H9 (cell line): ENCODE measurements around the gene GTF3A. TPM values are rescaled to one million over a fixed set of nuclear protein-coding genes. Genes with fewer than 3 reads are reported as not detected.

Experiments used
- DNase-seq: peaks from one replicate; pipeline ENCODE4 v3.0.0-alpha.2; 2017
- H2AFZ ChIP-seq: one replicate; pipeline ENCODE4 v1.6.1; 2013; ENCODE audit warnings: mild to moderate bottlenecking, low read length, control low read depth, moderate library complexity
- H2AK5ac ChIP-seq: 2 replicates; pipeline ENCODE4 v1.6.1; 2013; ENCODE audit warnings: low read length, control low read depth, mixed read lengths; ENCODE audit not compliant: insufficient read length
- H2BK120ac ChIP-seq: one replicate; pipeline ENCODE4 v1.6.1; 2013; ENCODE audit warnings: low read depth, mild to moderate bottlenecking, low read length, control low read depth, inconsistent platforms; ENCODE audit not compliant: poor library complexity, severe bottlenecking
- H2BK12ac ChIP-seq: 2 replicates; pipeline ENCODE4 v1.6.1; 2013; ENCODE audit warnings: low read length, control low read depth, mixed read lengths, low read depth; ENCODE audit not compliant: insufficient read length
- H2BK15ac ChIP-seq: 2 replicates; pipeline ENCODE4 v1.6.1; 2013; ENCODE audit warnings: low read depth, low read length, control low read depth
- H2BK20ac ChIP-seq: one replicate; pipeline ENCODE4 v1.6.1; 2013; ENCODE audit warnings: low read depth, mild to moderate bottlenecking, low read length, control low read depth, inconsistent platforms; ENCODE audit not compliant: poor library complexity, severe bottlenecking
- H2BK5ac ChIP-seq: 2 replicates; pipeline ENCODE4 v1.6.1; 2013; ENCODE audit warnings: low read length, control low read depth, mixed read lengths; ENCODE audit not compliant: insufficient read length
- H3K14ac ChIP-seq: 2 replicates; pipeline ENCODE4 v1.6.1; 2013; ENCODE audit warnings: low read length, control low read depth; ENCODE audit not compliant: insufficient read depth
- H3K18ac ChIP-seq: 2 replicates; pipeline ENCODE4 v1.6.1; 2013; ENCODE audit warnings: low read depth, mild to moderate bottlenecking, mixed read lengths, low read length, control low read depth; ENCODE audit not compliant: insufficient read length
- H3K23ac ChIP-seq: 2 replicates; pipeline ENCODE4 v1.6.1; 2013; ENCODE audit warnings: low read length, control low read depth, mixed read lengths, low read depth; ENCODE audit not compliant: insufficient read length
- H3K23me2 ChIP-seq: 2 replicates; pipeline ENCODE4 v1.6.1; 2013; ENCODE audit warnings: low read depth, mild to moderate bottlenecking, mixed read lengths, low read length, control low read depth; ENCODE audit not compliant: insufficient read length, poor library complexity, severe bottlenecking
- H3K27ac ChIP-seq: 2 replicates; pipeline ENCODE4 v1.5.1; 2013; ENCODE audit warnings: low read length, control low read depth, mixed read lengths, low read depth; ENCODE audit not compliant: insufficient read length
- H3K27me3 ChIP-seq: 2 replicates; pipeline ENCODE4 v1.6.1; 2013; ENCODE audit warnings: low read length, control low read depth, inconsistent platforms; ENCODE audit not compliant: insufficient read depth
- H3K4ac ChIP-seq: 2 replicates; pipeline ENCODE4 v1.6.1; 2013; ENCODE audit warnings: low read depth, mild to moderate bottlenecking, control low read depth, inconsistent platforms, low read length, moderate library complexity
- H3K4me1 ChIP-seq: 2 replicates; pipeline ENCODE4 v1.6.1; 2013; ENCODE audit warnings: low read length, control low read depth, inconsistent platforms; ENCODE audit not compliant: insufficient read depth
- H3K4me2 ChIP-seq: 2 replicates; pipeline ENCODE4 v1.6.1; 2013; ENCODE audit warnings: low read length, control low read depth, mixed read lengths; ENCODE audit not compliant: insufficient read length, insufficient read depth
- H3K56ac ChIP-seq: 2 replicates; pipeline ENCODE4 v1.6.1; 2013; ENCODE audit warnings: low read depth, mild to moderate bottlenecking, mixed read lengths, low read length, control low read depth; ENCODE audit not compliant: insufficient read length
- H3K79me1 ChIP-seq: 2 replicates; pipeline ENCODE4 v1.6.1; 2013; ENCODE audit warnings: low read depth, mild to moderate bottlenecking, moderate library complexity, low read length, control low read depth, inconsistent platforms; ENCODE audit not compliant: insufficient read depth, poor library complexity, severe bottlenecking
- H3K79me2 ChIP-seq: 2 replicates; pipeline ENCODE4 v1.6.1; 2013; ENCODE audit warnings: low read length, control low read depth, inconsistent platforms; ENCODE audit not compliant: insufficient read depth
- H3K9ac ChIP-seq: 2 replicates; pipeline ENCODE4 v1.6.1; 2013; ENCODE audit warnings: low read length, control low read depth, mixed read lengths; ENCODE audit not compliant: insufficient read length; ENCODE audit errors: extremely low read depth
- H3K9me3 ChIP-seq: one replicate; pipeline ENCODE4 v1.6.1; 2013; ENCODE audit warnings: low read depth, low read length, inconsistent platforms; ENCODE audit not compliant: control insufficient read depth
- H3T11ph ChIP-seq: one replicate; pipeline ENCODE4 v1.6.1; 2013; ENCODE audit warnings: mild to moderate bottlenecking, low read length, control low read depth, inconsistent platforms
- H4K20me1 ChIP-seq: one replicate; pipeline ENCODE4 v1.6.1; 2013; ENCODE audit not compliant: control insufficient read depth, insufficient read length, insufficient read depth
- H4K5ac ChIP-seq: 2 replicates; pipeline ENCODE4 v1.6.1; 2013; ENCODE audit warnings: low read depth, mild to moderate bottlenecking, mixed read lengths, low read length, control low read depth; ENCODE audit not compliant: insufficient read length
- H4K8ac ChIP-seq: replicated peaks from 2 replicates; pipeline ENCODE4 v1.6.1; 2013; ENCODE audit warnings: low read length, control low read depth, mixed read lengths, low read depth; ENCODE audit not compliant: insufficient read length
- H4K91ac ChIP-seq: 2 replicates; pipeline ENCODE4 v1.6.1; 2013; ENCODE audit warnings: low read depth, mild to moderate bottlenecking, moderate library complexity, mixed read lengths, low read length, control low read depth; ENCODE audit not compliant: insufficient read length
- H3K27ac Mint-ChIP-seq, 3 experiments: 2 replicates in 2 of 3; 3 replicates in 1 of 3; pipeline ENCODE4 v1.8.0; 2020 to 2021; ENCODE audit warnings: mixed read lengths in 3 of 3, mild to moderate bottlenecking in 1 of 3, moderate library complexity in 1 of 3
- H3K27me3 Mint-ChIP-seq: 2 replicates; pipeline ENCODE4 v1.8.0; 2021; ENCODE audit warnings: low read depth, mild to moderate bottlenecking, moderate library complexity, mixed read lengths
- H3K36me3 Mint-ChIP-seq, 3 experiments: 2 replicates in 2 of 3; 3 replicates in 1 of 3; pipeline ENCODE4 v1.8.0; 2020 to 2021; ENCODE audit warnings: low read depth in 3 of 3, mixed read lengths in 3 of 3; ENCODE audit not compliant: insufficient read depth in 1 of 3
- H3K4me1 Mint-ChIP-seq, 2 experiments: 2 replicates each; pipeline ENCODE4 v1.8.0; 2020; ENCODE audit warnings: mixed read lengths in 2 of 2
- H3K4me3 Mint-ChIP-seq, 2 experiments: 2 replicates in 1 of 2; 3 replicates in 1 of 2; pipeline ENCODE4 v1.8.0; 2020 to 2021; ENCODE audit warnings: mild to moderate bottlenecking in 2 of 2, mixed read lengths in 2 of 2, moderate library complexity in 1 of 2
- H3K9me3 Mint-ChIP-seq, 2 experiments: 2 replicates in 1 of 2; 3 replicates in 1 of 2; pipeline ENCODE4 v1.8.0; 2020; ENCODE audit warnings: mild to moderate bottlenecking in 2 of 2, mixed read lengths in 2 of 2, moderate library complexity in 1 of 2
- WGBS: extraction: QIAGEN DNeasy Blood & Tissue Kit; methylation state at CpG from one replicate; pipeline ENCODE4 v1.1.7; 2013; ENCODE audit warnings: missing lambda C conversion rate, low lambda C conversion rate, mixed read lengths; ENCODE audit not compliant: insufficient read length; ENCODE audit errors: extremely low coverage; 5-methylcytosine and 5-hydroxymethylcytosine counted together
- total RNA-seq: library from RNA; stranded (reverse); gene quantifications from 2 replicates; pipeline ENCODE4 v1.2.1, GENCODE V29; 2021
- TF ChIP-seq, protein P1 (sequence below): fragments of 200-600 bp; sonication (generic); conservative IDR thresholded peaks from 3 replicates; pipeline ENCODE4 v1.8.0; 2021; ENCODE audit warnings: antibody characterized with exemption, mild to moderate bottlenecking

The GTF3A gene
- total RNA-seq, 1 experiment from 2014 or later, result 70.0 TPM

DNA sequence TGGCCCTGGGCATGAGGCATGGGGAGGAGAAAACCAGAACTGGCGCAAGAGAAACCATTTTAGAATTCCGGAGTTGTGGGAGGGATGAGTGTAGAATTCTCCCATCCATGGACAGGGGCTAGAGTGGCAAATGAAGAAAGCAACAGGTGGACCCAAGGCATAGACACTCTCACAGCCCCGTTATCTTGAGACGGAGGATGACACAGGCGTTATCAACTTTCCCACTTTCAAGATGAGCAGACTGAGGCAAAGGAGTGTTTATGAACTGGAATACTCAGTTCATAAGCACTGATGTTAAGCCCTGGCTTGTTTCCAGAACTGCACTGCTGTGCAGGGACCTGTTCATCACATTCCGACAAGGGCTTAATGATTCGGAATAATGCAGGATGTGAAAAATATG, 1.1 kb upstream of the GTF3A start:
- no peaks in the 10 kb centered on the region for H3K79me1 ChIP-seq
- Mint-ChIP-seq H3K4me3 (peak overlapping the region; percentile 46 to 75; a peak in 3 of 5 replicates), H3K27me3 (peaks cover 35% of the 10 kb centered on the region), H3K4me1 (peaks cover 22 to 26% of the 10 kb centered on the region in 2 experiments), H3K27ac (no peak overlapping the region), H3K36me3 (peaks cover 5 to 18% (median 18%) of the 10 kb centered on the region in 3 experiments; a peak in 6 of 7 replicates), H3K9me3 (no peaks in the 10 kb centered on the region; a peak in 1 of 5 replicates)
- no peak overlapping the region for H3K4ac ChIP-seq
- no peak overlapping the region for H3K18ac ChIP-seq
- H3T11ph ChIP-seq, result no peak overlapping the region
- no peaks in the 10 kb centered on the region for H4K20me1 ChIP-seq
- no peaks in the 10 kb centered on the region; the same call in 1 of the 2 replicates for H3K27me3 ChIP-seq
- no peak overlapping the region for H2BK12ac ChIP-seq
- no peak overlapping the region for H2BK20ac ChIP-seq
- H2AK5ac ChIP-seq, result no peak overlapping the region
- peaks cover 16% of the 10 kb centered on the region for H3K23me2 ChIP-seq
- H3K79me2 ChIP-seq, result no peaks in the 10 kb centered on the region; the same call in 1 of the 2 replicates
- H2AFZ ChIP-seq, result no peak overlapping the region
- no peak for DNase-seq
- no peak overlapping the region for H3K14ac ChIP-seq
- H2BK5ac ChIP-seq, result no peak overlapping the region
- TF ChIP-seq, protein P1, sequence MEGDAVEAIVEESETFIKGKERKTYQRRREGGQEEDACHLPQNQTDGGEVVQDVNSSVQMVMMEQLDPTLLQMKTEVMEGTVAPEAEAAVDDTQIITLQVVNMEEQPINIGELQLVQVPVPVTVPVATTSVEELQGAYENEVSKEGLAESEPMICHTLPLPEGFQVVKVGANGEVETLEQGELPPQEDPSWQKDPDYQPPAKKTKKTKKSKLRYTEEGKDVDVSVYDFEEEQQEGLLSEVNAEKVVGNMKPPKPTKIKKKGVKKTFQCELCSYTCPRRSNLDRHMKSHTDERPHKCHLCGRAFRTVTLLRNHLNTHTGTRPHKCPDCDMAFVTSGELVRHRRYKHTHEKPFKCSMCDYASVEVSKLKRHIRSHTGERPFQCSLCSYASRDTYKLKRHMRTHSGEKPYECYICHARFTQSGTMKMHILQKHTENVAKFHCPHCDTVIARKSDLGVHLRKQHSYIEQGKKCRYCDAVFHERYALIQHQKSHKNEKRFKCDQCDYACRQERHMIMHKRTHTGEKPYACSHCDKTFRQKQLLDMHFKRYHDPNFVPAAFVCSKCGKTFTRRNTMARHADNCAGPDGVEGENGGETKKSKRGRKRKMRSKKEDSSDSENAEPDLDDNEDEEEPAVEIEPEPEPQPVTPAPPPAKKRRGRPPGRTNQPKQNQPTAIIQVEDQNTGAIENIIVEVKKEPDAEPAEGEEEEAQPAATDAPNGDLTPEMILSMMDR, result no peak
- no peak overlapping the region for H2BK120ac ChIP-seq
- no peaks in the 10 kb centered on the region for H3K9me3 ChIP-seq
- H4K91ac ChIP-seq, result no peak overlapping the region
- no peak overlapping the region for H3K4me2 ChIP-seq
- H3K9ac ChIP-seq, result no peak overlapping the region
- H3K23ac ChIP-seq, result no peak overlapping the region
- no peak overlapping the region for H4K8ac ChIP-seq
- no peak overlapping the region for H3K56ac ChIP-seq
- no peaks in the 10 kb centered on the region; the same call in 1 of the 2 replicates for H3K4me1 ChIP-seq
- no peak overlapping the region for H3K27ac ChIP-seq
- no peak overlapping the region for H2BK15ac ChIP-seq
- no CpG with 5 or more reads among the region's 7 CpGs for WGBS
- H4K5ac ChIP-seq, result no peak overlapping the region
